AG08396 (cell line): ENCODE measurements around the gene IRAK3.
"Not testable (repeated sequence)": the region's sequence is repeated elsewhere in the genome, so short reads cannot be mapped to it uniquely, and the experiment has no call there.

Source experiments
- DNase-seq: peaks from one replicate; pipeline ENCODE4 v3.0.0; 2012; ENCODE audit warnings: low spot score, mixed read lengths

IRAK3 gene

GRCh38 chr12:66262737-66263136 is 73.7 kb downstream of the IRAK3 start:
- no peak for DNase-seq

DNA sequence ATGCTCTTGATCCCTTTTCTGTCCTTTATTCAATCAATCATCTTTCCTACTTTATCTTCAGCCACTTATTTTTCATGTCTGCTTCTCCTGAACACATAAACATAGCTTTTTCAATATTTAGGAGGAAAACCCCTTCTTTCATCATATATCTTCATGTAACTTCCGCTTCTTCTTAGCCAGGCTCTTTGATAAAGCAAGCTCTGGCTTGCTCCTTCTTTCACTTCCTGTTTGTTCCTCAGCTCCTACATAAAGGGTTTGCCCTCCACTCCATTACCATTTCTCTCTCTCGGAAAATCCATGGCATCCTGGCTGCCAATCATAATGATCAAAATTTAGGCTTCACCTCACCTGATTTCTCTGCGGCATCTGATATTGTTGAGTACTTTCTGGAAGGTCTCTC is 79.5 kb downstream of the IRAK3 start:
- no peak for DNase-seq

- no peak for DNase-seq
Observed at GRCh38 chr12:66269142-66269541, 80.1 kb downstream of the IRAK3 start.

GRCh38 chr12:66269757-66270383 is 80.9 kb downstream of the IRAK3 start:
- DNase-seq, result peak; percentile 50

- no peak for DNase-seq
Observed at GRCh38 chr12:66270613-66271012, 81.6 kb downstream of the IRAK3 start.

DNA sequence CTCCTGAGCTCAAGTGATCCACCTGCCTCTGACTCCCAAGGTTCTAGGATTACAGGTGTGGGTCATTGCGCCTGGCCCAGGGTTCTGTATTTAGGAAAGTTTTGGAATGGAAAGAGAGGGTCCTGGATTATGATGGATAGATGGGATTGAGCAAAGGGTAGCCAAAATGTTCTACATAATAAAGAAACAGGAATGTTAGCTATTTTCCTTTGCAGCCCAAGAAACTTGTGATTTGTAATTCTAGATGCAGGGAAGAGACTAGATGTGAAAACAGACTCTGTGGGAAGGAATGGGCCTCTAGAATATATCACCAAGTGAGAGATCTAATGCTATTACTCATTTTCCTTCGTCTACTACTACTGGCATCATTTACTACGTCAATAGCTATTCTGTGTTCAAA is 83.6 kb downstream of the IRAK3 start:
- DNase-seq, result no peak

GRCh38 chr12:66273147-66273546 is 84.1 kb downstream of the IRAK3 start:
- no peak for DNase-seq

DNA sequence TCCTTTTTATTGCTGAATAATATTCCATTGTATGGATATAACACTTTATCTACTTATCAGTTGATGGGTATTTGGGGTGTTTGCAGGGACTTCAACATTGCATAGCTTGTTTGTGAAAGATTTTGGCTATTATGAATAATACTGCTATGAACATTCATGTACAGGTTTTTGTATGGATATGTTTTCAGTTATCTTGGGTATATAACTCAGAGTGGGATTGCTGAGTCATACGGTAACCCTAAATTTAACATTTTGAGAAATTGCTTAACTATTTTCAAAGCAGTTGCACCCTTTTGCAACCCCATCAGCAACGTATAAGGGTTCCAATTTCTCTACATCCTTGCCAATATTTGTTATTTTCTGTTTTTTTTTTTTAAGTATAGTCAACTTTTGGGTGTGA is 86.0 kb downstream of the IRAK3 start:
- no peak for DNase-seq

GRCh38 chr12:66279123-66279712 is 90.2 kb downstream of the IRAK3 start:
- DNase-seq, result peak; percentile 25

GRCh38 chr12:66280561-66280960 is 91.5 kb downstream of the IRAK3 start:
- no peak for DNase-seq

- no peak for DNase-seq
Observed at GRCh38 chr12:66282244-66282643, 93.2 kb downstream of the IRAK3 start.

- no peak for DNase-seq
Observed at GRCh38 chr12:66287275-66287674, 98.3 kb downstream of the IRAK3 start.

DNA sequence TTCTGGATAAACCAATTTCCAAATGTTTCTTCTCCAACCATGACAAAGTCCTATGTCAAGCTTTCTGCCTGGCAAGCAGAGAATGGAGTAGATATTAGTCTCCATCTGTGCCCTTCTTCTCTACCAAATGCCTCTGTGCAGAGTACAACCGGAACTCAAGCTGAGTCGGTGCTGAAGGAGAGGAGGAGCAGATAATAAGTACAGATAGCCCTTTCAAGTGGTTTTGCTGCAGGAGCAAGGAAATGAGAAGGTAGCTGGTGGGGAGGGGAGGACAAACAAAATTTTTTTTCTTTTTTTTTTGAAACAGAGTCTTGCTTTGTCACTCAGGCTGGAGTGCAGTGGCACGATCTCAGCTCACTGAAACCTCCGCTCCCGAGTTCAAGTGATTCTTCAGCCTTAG is 99.1 kb downstream of the IRAK3 start:
- no peak for DNase-seq

GRCh38 chr12:66289485-66289884 is 100.5 kb downstream of the IRAK3 start:
- DNase-seq, result no peak

DNA sequence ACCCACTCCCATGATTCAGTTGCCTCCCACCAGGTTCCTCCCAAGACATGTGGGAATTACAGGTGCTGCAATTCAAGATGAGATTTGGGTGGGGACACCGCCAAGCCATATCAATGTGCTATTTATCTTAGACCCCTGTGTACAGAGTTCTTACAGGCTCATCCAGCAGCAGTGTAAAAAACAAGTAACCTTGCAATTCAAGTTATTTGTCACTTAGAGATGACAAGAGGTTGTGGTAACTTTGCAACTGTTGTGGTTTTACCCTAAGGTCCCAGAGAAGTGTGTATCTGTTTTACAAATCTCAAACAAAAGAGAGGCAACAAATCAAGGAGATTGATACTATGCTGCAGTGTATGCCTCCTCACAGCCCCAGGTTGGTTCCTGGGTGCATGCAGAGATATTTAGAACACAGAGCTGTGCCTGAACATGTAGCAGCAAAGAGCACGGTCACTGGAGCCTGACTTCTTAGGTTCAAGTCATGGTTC is 101.7 kb downstream of the IRAK3 start:
- no peak for DNase-seq

- DNase-seq, result no peak
Observed at GRCh38 chr12:66296176-66296683, 107.2 kb downstream of the IRAK3 start.

GRCh38 chr12:66297080-66297479 is 108.1 kb downstream of the IRAK3 start:
- DNase-seq, result no peak

DNA sequence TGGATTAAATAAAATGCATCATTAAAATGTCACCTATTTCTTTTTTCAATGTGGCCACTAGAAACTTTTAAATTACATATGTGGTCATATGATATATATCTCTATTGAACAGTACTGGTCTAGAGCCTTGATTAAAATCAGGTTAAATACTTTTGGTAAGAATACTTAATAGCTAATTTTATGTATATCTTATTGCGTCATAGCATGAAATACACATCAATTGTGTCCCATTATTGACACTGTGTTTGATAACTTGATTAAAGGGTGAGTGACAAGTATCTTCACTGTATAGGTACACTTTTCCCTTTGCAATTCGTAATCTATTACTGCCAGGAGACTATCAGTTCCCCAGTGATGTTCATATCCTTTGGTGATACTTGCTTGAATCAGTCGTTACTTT is 108.9 kb downstream of the IRAK3 start:
- DNase-seq, result no peak

GRCh38 chr12:66301944-66302826 is 113.2 kb downstream of the IRAK3 start, which contains the start of gene HELB:
Gene HELB (plus strand): TSS chr12:66302493. CDS start chr12:66302604, 111 bp downstream.
- DNase-seq, result peak; percentile 94

DNA sequence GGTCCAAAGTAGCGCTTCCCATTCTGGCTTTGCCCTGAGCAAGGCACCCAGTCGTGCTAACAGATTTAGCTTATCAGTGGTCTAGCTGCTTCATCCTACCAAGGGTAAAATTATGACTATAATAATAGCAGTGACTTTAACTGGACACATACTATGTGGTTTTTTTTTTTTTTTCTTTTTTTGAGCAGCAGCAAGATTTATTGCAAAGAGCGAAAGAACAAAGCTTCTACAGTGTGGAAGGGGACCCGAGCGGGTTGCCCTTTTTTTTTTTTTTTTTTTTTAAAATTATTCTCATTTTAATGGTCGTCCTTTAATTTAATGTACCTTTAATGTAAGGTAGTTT is 113.8 kb downstream of the IRAK3 start:
- DNase-seq, result no peak

DNA sequence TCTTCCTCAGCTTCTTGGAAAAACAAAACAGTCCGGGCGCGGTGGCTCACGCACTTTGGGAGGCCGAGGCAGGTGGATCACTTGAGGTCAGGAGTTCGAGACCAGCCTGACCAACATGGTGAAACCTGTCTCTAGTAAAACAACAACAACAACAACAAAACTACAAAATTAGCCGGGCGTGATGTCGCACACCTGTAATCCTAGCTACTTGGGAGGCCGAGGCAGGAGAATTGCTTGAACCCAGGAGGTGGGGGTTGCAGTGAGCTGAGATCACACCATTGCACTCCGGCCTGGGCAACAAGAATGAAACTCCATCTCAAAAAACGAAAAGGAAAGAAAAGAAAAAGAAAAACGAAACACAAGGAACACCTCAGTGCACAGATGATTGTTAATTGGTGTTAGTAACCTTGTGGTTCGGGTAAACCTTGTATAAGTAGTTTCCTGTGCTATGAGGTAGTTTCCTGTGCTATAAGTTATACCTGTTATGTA is 114.3 kb downstream of the IRAK3 start:
- DNase-seq, result not testable (repeated sequence)
